Measurements from ENCODE around the gene IL36A. TPM values are rescaled to one million over a fixed set of nuclear protein-coding genes. Genes with fewer than 3 reads are reported as not detected.

IL36A gene
- total RNA-seq, 1 donor from 2014 or later, result not detected

DNA sequence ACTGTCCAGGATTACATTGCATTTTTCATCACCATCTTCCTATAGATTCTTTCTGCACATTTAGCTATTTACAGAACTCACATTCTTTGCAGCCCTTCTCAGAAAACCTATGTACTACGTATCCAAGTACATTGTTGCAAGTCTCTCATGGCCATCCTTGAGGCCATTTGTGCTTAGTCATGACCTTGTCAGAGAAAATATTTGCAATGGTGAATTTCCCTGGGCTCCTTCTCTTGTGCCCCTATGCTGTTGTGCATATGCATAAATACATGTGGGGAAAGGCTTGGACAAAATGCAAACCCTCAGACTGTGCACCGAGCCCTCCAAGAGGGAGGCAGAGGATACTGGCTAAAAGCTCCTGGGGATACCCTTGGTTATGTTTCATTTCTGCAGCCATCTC, 19.5 kb downstream of the IL36A start:
- H3K27me3 ChIP-seq (ENCODE audit: low read depth), result no peaks in the 10 kb centered on the region
- no peaks in the 10 kb centered on the region for H3K36me3 ChIP-seq
- H3K27ac ChIP-seq, result no peak overlapping the region
- DNase-seq, result no peak
- ATAC-seq, result no peak
- intact Hi-C loops (cut with DNase I), result no loop called here
- H3K9me3 ChIP-seq, result no peaks in the 10 kb centered on the region
- TF ChIP-seq, protein P1, sequence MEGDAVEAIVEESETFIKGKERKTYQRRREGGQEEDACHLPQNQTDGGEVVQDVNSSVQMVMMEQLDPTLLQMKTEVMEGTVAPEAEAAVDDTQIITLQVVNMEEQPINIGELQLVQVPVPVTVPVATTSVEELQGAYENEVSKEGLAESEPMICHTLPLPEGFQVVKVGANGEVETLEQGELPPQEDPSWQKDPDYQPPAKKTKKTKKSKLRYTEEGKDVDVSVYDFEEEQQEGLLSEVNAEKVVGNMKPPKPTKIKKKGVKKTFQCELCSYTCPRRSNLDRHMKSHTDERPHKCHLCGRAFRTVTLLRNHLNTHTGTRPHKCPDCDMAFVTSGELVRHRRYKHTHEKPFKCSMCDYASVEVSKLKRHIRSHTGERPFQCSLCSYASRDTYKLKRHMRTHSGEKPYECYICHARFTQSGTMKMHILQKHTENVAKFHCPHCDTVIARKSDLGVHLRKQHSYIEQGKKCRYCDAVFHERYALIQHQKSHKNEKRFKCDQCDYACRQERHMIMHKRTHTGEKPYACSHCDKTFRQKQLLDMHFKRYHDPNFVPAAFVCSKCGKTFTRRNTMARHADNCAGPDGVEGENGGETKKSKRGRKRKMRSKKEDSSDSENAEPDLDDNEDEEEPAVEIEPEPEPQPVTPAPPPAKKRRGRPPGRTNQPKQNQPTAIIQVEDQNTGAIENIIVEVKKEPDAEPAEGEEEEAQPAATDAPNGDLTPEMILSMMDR (IDR thresholded peaks at IDR 0.05), result no peak
- no peaks in the 10 kb centered on the region for H3K4me1 ChIP-seq
- H3K4me3 ChIP-seq, result no peak overlapping the region

DNA sequence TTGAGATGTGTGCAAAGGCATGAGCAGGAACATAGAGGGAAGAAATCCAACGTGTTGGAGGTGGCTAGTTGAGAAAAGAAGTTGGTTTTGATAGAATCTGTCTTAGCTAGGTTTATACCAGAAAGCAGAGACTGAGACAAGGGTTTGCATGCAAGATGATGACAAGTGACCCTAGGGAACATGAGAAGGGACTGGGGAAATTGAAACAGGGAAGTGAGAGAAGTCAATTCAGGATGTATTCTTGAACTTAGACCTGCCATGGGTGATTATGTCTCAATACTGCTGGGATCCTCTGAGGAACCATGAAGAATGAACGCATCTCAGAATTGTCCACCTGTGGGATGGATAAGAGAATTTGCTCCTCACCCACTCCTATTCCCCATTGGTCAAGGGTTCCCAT, 20.5 kb downstream of the IL36A start:
- DNase-seq, result no peak
- Histone ChIP-seq H3K9me3 (no peaks in the 10 kb centered on the region), H3K27me3 (ENCODE audit: low read depth) (no peaks in the 10 kb centered on the region), H3K36me3 (no peaks in the 10 kb centered on the region), H3K27ac (no peak overlapping the region), H3K4me1 (no peaks in the 10 kb centered on the region), H3K4me3 (no peak overlapping the region)
- intact Hi-C loops (cut with DNase I), result no loop called here
- TF ChIP-seq, protein P1 (IDR thresholded peaks at IDR 0.05), result no peak
- ATAC-seq, result no peak

DNA sequence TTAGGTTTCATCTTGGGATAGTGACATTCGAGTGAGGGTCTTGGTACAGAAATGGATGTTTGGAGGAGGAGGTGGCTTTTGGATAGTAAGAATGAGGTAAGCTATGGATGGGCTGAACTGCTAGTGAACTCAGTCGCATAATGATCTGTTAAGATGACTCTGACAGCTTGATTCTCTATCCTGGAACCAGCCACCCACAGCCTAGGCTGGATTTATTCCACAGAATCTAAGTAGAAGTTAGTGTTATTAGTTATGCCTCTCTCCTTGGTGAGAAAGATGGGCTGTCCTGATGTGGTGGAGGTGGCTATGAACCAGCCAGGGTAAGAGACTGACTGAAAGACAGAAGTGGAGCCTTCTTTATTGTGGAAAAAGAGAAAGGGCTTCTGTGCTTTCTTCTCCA, 22.4 kb downstream of the IL36A start:
- no peaks in the 10 kb centered on the region for H3K9me3 ChIP-seq
- H3K36me3 ChIP-seq, result no peaks in the 10 kb centered on the region
- intact Hi-C loops (cut with DNase I), result no loop called here
- H3K27me3 ChIP-seq (ENCODE audit: low read depth), result no peaks in the 10 kb centered on the region
- DNase-seq (no peak), ATAC-seq (no peak)
- H3K4me3 ChIP-seq, result no peak overlapping the region
- no peaks in the 10 kb centered on the region for H3K4me1 ChIP-seq
- TF ChIP-seq, protein P1 (IDR thresholded peaks at IDR 0.05), result no peak
- no peak overlapping the region for H3K27ac ChIP-seq

DNA sequence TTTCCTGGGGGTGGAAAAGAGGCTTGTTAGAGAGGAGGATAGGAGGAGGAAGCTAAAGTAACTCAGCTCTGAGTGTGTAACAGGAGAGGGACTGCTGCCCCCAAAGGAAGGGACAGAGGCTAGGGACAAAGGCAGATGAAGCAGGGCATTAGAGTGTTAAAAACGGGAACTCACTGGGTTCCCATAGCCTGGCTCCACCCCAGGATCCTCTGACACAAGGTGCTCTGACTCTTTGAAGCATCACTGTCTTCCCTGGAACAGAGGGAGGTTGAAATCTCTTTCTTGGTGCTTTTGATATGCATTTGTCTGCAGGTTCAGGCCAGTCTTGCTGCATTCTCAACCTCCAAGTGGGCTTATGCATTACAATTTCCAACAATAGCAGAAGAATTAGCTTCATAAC, 22.9 kb downstream of the IL36A start:
- DNase-seq (no peak), ATAC-seq (no peak)
- intact Hi-C loops (cut with DNase I), result no loop called here
- Histone ChIP-seq H3K4me3 (no peak overlapping the region), H3K27me3 (ENCODE audit: low read depth) (no peaks in the 10 kb centered on the region), H3K27ac (no peak overlapping the region), H3K4me1 (no peaks in the 10 kb centered on the region), H3K9me3 (no peaks in the 10 kb centered on the region), H3K36me3 (no peaks in the 10 kb centered on the region)
- TF ChIP-seq, protein P1 (IDR thresholded peaks at IDR 0.05), result no peak

DNA sequence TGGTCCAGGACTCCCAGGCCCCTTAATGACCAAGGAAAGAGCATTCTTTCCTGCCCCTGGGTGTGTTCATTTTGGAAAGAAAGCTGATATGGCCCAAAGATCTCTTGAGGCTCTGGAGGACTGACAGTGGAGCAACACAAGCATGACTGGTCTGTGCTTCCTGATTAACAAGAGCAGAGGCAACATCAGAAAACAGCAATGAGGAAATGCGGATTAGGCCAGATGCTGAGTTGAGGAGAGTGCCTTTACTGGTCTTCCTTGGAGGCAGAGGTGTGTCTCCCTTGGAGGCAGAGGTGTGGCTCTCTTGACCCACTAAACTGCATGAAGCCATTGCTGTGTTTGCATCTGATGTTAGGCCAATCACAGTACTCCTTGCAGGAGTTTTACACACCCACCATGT, 27.5 kb downstream of the IL36A start:
- DNase-seq (no peak), ATAC-seq (no peak)
- H3K4me3 ChIP-seq, result no peak overlapping the region
- no peak overlapping the region for H3K27ac ChIP-seq
- H3K9me3 ChIP-seq, result no peaks in the 10 kb centered on the region
- H3K27me3 ChIP-seq (ENCODE audit: low read depth), result peaks cover 4% of the 10 kb centered on the region
- intact Hi-C loops (cut with DNase I), result no loop called here
- H3K4me1 ChIP-seq, result no peaks in the 10 kb centered on the region
- TF ChIP-seq, protein P1 (IDR thresholded peaks at IDR 0.05), result no peak
- H3K36me3 ChIP-seq, result no peaks in the 10 kb centered on the region

DNA sequence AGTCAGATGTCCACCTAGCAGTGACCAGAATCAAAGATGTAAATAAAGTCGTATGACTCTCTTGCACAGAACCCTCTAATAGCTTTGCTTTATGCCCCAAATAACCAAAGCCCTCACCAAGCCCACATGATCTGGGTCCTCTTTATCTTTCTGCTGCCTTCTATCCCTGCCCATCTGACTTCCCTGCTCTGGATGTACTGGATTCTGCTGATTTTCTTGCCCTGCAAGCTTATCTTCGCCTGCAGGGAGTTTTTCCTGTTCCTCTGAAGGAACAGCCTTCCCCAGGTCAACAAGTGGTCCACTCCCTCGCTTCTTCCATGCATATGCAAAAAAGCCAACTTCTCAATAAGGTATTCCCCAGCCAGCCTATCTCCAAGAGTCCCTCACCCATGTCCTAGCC, 28.8 kb downstream of the IL36A start:
- intact Hi-C loops (cut with DNase I), result no loop called here
- H3K27ac ChIP-seq, result no peak overlapping the region
- no peaks in the 10 kb centered on the region for H3K9me3 ChIP-seq
- H3K27me3 ChIP-seq (ENCODE audit: low read depth), result peaks cover 4% of the 10 kb centered on the region
- no peak for ATAC-seq
- H3K36me3 ChIP-seq, result no peaks in the 10 kb centered on the region
- DNase-seq, result no peak
- no peaks in the 10 kb centered on the region for H3K4me1 ChIP-seq
- TF ChIP-seq, protein P1 (IDR thresholded peaks at IDR 0.05), result no peak
- H3K4me3 ChIP-seq, result no peak overlapping the region

Data from lower lobe of right lung (tissue), 2 donors.